ENCODE results near the gene HIVEP3.

Gene HIVEP3

GRCh38 chr1:41524676-41525675, 393.7 kb downstream of the HIVEP3 start:
- no peak for DNase-seq (ENCODE audit: extremely low spot score)
- POLR2A ChIA-PET = no interaction called here
- CTCF ChIA-PET = interaction anchor here (2.9 kb wide), 1 partner anchor 9 kb away, joined by 26 read pairs; no protein-coding TSS in a partner anchor
- TF ChIP-seq, protein P1, sequence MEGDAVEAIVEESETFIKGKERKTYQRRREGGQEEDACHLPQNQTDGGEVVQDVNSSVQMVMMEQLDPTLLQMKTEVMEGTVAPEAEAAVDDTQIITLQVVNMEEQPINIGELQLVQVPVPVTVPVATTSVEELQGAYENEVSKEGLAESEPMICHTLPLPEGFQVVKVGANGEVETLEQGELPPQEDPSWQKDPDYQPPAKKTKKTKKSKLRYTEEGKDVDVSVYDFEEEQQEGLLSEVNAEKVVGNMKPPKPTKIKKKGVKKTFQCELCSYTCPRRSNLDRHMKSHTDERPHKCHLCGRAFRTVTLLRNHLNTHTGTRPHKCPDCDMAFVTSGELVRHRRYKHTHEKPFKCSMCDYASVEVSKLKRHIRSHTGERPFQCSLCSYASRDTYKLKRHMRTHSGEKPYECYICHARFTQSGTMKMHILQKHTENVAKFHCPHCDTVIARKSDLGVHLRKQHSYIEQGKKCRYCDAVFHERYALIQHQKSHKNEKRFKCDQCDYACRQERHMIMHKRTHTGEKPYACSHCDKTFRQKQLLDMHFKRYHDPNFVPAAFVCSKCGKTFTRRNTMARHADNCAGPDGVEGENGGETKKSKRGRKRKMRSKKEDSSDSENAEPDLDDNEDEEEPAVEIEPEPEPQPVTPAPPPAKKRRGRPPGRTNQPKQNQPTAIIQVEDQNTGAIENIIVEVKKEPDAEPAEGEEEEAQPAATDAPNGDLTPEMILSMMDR (IDR thresholded peaks at IDR 0.05; ENCODE audit: control extremely low read depth, extremely low read depth, low read depth, missing control alignments) = no peak

- TF ChIP-seq, protein P1 (IDR thresholded peaks at IDR 0.05; ENCODE audit: control extremely low read depth, extremely low read depth, low read depth, missing control alignments) = no peak
- DNase-seq (ENCODE audit: extremely low spot score) = no peak
- CTCF ChIA-PET = interaction anchor here (1.2 to 2.9 kb wide), 3 partner anchors 8 to 16 kb away, joined by 3 to 26 read pairs (median 4); no protein-coding TSS in a partner anchor
- POLR2A ChIA-PET = no interaction called here
Observed at GRCh38 chr1:41523949-41524675, 394.6 kb downstream of the HIVEP3 start.

GRCh38 chr1:41523071-41523470, 395.7 kb downstream of the HIVEP3 start:
- no peak for DNase-seq (ENCODE audit: extremely low spot score)
- TF ChIP-seq, protein P1 (IDR thresholded peaks at IDR 0.05; ENCODE audit: control extremely low read depth, extremely low read depth, low read depth, missing control alignments) = no peak
- CTCF ChIA-PET = interaction anchor here (0.9 to 2.9 kb wide), 4 partner anchors 7 to 17 kb away, joined by 3 to 26 read pairs (median 4); no protein-coding TSS in a partner anchor
- POLR2A ChIA-PET = no interaction called here

- no peak for DNase-seq (ENCODE audit: extremely low spot score)
- ChIA-PET CTCF (interaction anchor here (1.0 to 1.1 kb wide), 2 partner anchors 13 to 29 kb away, joined by 3 read pairs; no protein-coding TSS in a partner anchor), POLR2A (no interaction called here)
- TF ChIP-seq, protein P1 (IDR thresholded peaks at IDR 0.05; ENCODE audit: control extremely low read depth, extremely low read depth, low read depth, missing control alignments) = no peak
Observed at GRCh38 chr1:41521766-41522165, 397.0 kb downstream of the HIVEP3 start.

DNA sequence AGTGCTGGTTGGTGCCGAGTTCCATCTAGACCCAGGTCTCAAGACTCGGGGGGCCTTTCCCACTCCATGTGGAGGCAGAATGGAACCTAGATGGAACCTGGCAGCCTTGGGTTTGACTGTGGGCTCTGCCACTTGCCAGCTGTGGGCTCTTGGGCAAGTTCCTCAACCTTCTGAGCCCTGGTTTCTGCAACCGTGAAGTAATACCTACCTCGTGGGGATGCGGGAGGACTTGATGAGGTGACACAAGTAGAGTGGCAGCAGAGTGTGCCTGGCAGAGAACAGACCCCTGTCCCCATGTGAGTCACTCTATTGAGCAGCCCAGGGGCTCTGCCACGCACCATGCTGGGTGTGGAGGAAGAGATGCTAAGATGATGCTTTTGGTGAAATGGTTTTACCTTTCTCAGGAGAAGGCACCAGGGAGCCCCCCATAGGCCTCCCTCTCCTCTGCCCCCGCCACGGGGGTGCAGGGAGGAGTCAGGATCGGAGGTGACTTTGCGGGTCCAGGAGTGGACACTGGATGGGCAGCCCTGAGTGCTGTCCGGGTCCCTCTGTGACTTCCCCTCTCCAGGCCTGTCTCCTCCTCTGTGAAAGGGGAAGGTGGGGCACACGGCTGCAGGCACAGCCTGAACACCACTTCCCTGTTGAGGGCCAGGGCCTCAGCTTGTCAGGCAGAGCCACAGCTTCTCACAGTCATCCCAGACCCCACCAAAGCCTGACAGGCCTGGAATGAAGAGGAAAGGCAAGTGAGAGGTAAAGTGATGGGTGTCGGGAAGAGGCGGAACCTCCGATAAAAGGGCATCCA, 397.6 kb downstream of the HIVEP3 start:
- CTCF ChIA-PET = interaction anchor here (6.4 kb wide), 1 partner anchor 19 kb away, joined by 48 read pairs; no protein-coding TSS in a partner anchor
- POLR2A ChIA-PET = no interaction called here
- DNase-seq (ENCODE audit: extremely low spot score) = no peak
- TF ChIP-seq, protein P1 (IDR thresholded peaks at IDR 0.05; ENCODE audit: control extremely low read depth, extremely low read depth, low read depth, missing control alignments) = no peak

All from GM10248 (cell line).